CD14-positive monocyte (primary cell): ENCODE results near the gene RAC3. TPM values are rescaled to one million over a fixed set of nuclear protein-coding genes. Genes with fewer than 3 reads are reported as not detected.

Experiments
- DNase-seq, 3 donors: peaks; one replicate each; pipeline ENCODE4 v3.0.0-alpha.2; 2011 to 2022
- H2AFZ ChIP-seq: 2 replicates; pipeline ENCODE4 v1.6.0; 2012; ENCODE audit warnings: mild to moderate bottlenecking, low read depth, low read length, inconsistent platforms; ENCODE audit not compliant: insufficient read depth, poor library complexity, severe bottlenecking
- H3K27ac ChIP-seq, 2 donors: 1 replicate in 1 of 2; 2 replicates in 1 of 2; pipeline ENCODE4 v1.5.1; 2012 to 2013; ENCODE audit warnings: low read length in 2 of 2, control low read depth in 1 of 2, inconsistent platforms in 1 of 2, low read depth in 1 of 2, mild to moderate bottlenecking in 1 of 2
- H3K27me3 ChIP-seq, 2 donors: one replicate each; pipeline versions ENCODE4 v1.6.0 to v1.6.1; 2011 to 2013; ENCODE audit warnings: low read length in 2 of 2; ENCODE audit not compliant: control insufficient read depth in 2 of 2, insufficient read depth in 2 of 2
- H3K36me3 ChIP-seq, 2 donors: replicated peaks in 1 of 2; 1 replicate in 1 of 2; 2 replicates in 1 of 2; pipeline versions ENCODE4 v1.5.1 to v1.6.1; 2012 to 2013; ENCODE audit warnings: low read length in 2 of 2, control low read depth in 1 of 2, inconsistent platforms in 1 of 2, mild to moderate bottlenecking in 1 of 2; ENCODE audit not compliant: insufficient read depth in 2 of 2, control insufficient read depth in 1 of 2
- H3K4me1 ChIP-seq, 2 donors: 1 replicate in 1 of 2; 2 replicates in 1 of 2; pipeline versions ENCODE4 v1.5.1 to v1.6.1; 2012 to 2013; ENCODE audit warnings: low read length in 2 of 2, control low read depth in 1 of 2, inconsistent platforms in 1 of 2, mild to moderate bottlenecking in 1 of 2, moderate library complexity in 1 of 2; ENCODE audit not compliant: insufficient read depth in 2 of 2, control insufficient read depth in 1 of 2
- H3K4me2 ChIP-seq: replicated peaks from 2 replicates; pipeline ENCODE3; 2012; ENCODE audit warnings: low read length, moderate library complexity, mild to moderate bottlenecking; ENCODE audit not compliant: poor library complexity, severe bottlenecking; ENCODE audit errors: extremely low read depth
- H3K4me3 ChIP-seq, 3 experiments: fragments of 200-600 bp in 1 of 3; sonication (generic) in 1 of 3; replicated peaks in 1 of 3; 1 replicate in 2 of 3; 2 replicates in 1 of 3; pipeline ENCODE4 v1.5.1; 2011 to 2013; ENCODE audit warnings: low read length in 3 of 3, mild to moderate bottlenecking in 3 of 3, control low read depth in 2 of 3, low read depth in 2 of 3, inconsistent platforms in 1 of 3, moderate library complexity in 1 of 3
- H3K79me2 ChIP-seq: 2 replicates; pipeline ENCODE4 v1.6.0; 2012; ENCODE audit warnings: mild to moderate bottlenecking, control low read depth, inconsistent platforms, low read length, moderate library complexity; ENCODE audit not compliant: insufficient read depth
- H3K9ac ChIP-seq: 2 replicates; pipeline ENCODE4 v1.6.0; 2017; ENCODE audit warnings: low read length, mild to moderate bottlenecking; ENCODE audit not compliant: insufficient read depth, poor library complexity, severe bottlenecking
- H3K9me3 ChIP-seq, 2 donors: replicated peaks in 1 of 2; 1 replicate in 1 of 2; 2 replicates in 1 of 2; pipeline versions ENCODE4 v1.5.1 to v1.6.1; 2012 to 2013; ENCODE audit warnings: low read length in 2 of 2, control low read depth in 1 of 2; ENCODE audit not compliant: control insufficient read depth in 1 of 2, insufficient read depth in 1 of 2
- H4K20me1 ChIP-seq: 2 replicates; pipeline ENCODE4 v1.6.0; 2012; ENCODE audit warnings: mild to moderate bottlenecking, low read length, control low read depth, moderate library complexity; ENCODE audit not compliant: insufficient read depth
- H3K27ac Mint-ChIP-seq, 7 donors: one replicate each; pipeline ENCODE4 v1.8.0; 2020; ENCODE audit warnings: mild to moderate bottlenecking in 7 of 7, mixed read lengths in 7 of 7, moderate library complexity in 6 of 7, inconsistent platforms in 2 of 7
- H3K27me3 Mint-ChIP-seq, 3 donors: one replicate each; pipeline ENCODE4 v1.8.0; 2021 to 2022; ENCODE audit warnings: low read depth in 3 of 3, mild to moderate bottlenecking in 3 of 3, mixed read lengths in 3 of 3, moderate library complexity in 3 of 3, inconsistent platforms in 1 of 3
- H3K36me3 Mint-ChIP-seq, 2 donors: one replicate each; pipeline ENCODE4 v1.8.0; 2020; ENCODE audit warnings: mixed read lengths in 2 of 2, inconsistent platforms in 1 of 2, mild to moderate bottlenecking in 1 of 2
- H3K4me1 Mint-ChIP-seq: one replicate; pipeline ENCODE4 v1.8.0; 2020; ENCODE audit warnings: mild to moderate bottlenecking, mixed read lengths
- H3K4me3 Mint-ChIP-seq, 2 donors: one replicate each; pipeline ENCODE4 v1.8.0; 2020; ENCODE audit warnings: mild to moderate bottlenecking in 2 of 2, mixed read lengths in 2 of 2, moderate library complexity in 1 of 2
- H3K9me3 Mint-ChIP-seq, 7 donors: one replicate each; pipeline ENCODE4 v1.8.0; 2020 to 2022; ENCODE audit warnings: mixed read lengths in 7 of 7, mild to moderate bottlenecking in 6 of 7, moderate library complexity in 6 of 7, inconsistent platforms in 2 of 7
- WGBS: methylation state at CpG from one replicate; pipeline ENCODE4 v1.1.5; 2013; ENCODE audit warnings: missing lambda C conversion rate; ENCODE audit not compliant: insufficient coverage; 5-methylcytosine and 5-hydroxymethylcytosine counted together
- intact Hi-C, 2 donors: fragments of 100-400 bp; cut with micrococcal nuclease; formaldehyde crosslinking; loops; one replicate each; pipeline versions ENCODE4 v1.15.0 to v1.15.1; 2023
- polyA plus RNA-seq, 3 donors: library from polyadenylated mRNA; depleted of rRNA in 1 of 3; unstranded in 2 of 3; stranded (reverse) in 1 of 3; fragments of 300-500 nt in 2 of 3; fragments of >200 nt in 1 of 3; fragmentation: Illumina TruSeq in 2 of 3; gene quantifications; 1 replicate in 2 of 3; 2 replicates in 1 of 3; pipeline ENCODE4 v1.2.3, GENCODE V29; 2012 to 2021
- TF ChIP-seq, protein P1 (sequence below): fragments of 200-600 bp; IDR thresholded peaks from one replicate; pipeline ENCODE4 v1.8.0; 2022; ENCODE audit warnings: antibody characterized with exemption, mild to moderate bottlenecking

The RAC3 gene
- polyA plus RNA-seq, 3 donors, result 1.8 TPM; not detected in 2

DNA sequence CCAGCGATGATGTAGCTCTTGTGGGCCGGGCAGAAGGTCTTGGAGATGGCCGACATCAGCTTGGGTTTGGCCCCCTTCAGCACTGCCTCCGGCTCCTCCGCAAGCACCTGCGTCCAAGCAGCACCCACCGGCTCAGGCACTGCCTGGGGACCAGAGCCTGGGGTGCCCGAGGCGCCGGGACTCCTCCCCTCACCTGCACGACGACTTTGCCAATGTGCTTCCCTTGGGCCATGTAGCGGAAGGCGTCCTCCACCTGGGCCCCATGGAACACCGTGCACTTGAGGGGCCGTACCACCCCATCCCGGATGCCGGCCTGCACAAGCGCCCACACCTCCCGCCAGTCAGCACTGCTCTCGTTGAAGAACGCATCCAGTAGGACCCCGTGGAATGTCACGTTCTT lies 51.5 kb downstream of the RAC3 start:
- H3K4me2 ChIP-seq, result no peak overlapping the region
- WGBS, result 97% methylated on average over 23 of the region's 24 CpGs
- H3K4me3 ChIP-seq, result no peak overlapping the region
- peaks cover 71 to 84% of the 10 kb centered on the region in 2 donors for H3K36me3 ChIP-seq
- no peak overlapping the region for H2AFZ ChIP-seq
- H3K79me2 ChIP-seq, result no peaks in the 10 kb centered on the region
- H3K27ac Mint-ChIP-seq, result peak overlapping the region in 1 of 7 donors; percentile 33
- peaks cover 0 to 3% (median 0%) of the 10 kb centered on the region in 3 donors for H3K27me3 Mint-ChIP-seq
- peaks cover 0 to 1% (median 0%) of the 10 kb centered on the region in 7 donors for H3K9me3 Mint-ChIP-seq
- no peak overlapping the region for H3K27ac ChIP-seq
- no peaks in the 10 kb centered on the region for H3K4me1 Mint-ChIP-seq
- no peak for DNase-seq
- H3K27me3 ChIP-seq, result no peaks in the 10 kb centered on the region
- TF ChIP-seq, protein P1, sequence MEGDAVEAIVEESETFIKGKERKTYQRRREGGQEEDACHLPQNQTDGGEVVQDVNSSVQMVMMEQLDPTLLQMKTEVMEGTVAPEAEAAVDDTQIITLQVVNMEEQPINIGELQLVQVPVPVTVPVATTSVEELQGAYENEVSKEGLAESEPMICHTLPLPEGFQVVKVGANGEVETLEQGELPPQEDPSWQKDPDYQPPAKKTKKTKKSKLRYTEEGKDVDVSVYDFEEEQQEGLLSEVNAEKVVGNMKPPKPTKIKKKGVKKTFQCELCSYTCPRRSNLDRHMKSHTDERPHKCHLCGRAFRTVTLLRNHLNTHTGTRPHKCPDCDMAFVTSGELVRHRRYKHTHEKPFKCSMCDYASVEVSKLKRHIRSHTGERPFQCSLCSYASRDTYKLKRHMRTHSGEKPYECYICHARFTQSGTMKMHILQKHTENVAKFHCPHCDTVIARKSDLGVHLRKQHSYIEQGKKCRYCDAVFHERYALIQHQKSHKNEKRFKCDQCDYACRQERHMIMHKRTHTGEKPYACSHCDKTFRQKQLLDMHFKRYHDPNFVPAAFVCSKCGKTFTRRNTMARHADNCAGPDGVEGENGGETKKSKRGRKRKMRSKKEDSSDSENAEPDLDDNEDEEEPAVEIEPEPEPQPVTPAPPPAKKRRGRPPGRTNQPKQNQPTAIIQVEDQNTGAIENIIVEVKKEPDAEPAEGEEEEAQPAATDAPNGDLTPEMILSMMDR, result no peak
- H3K36me3 Mint-ChIP-seq, result peaks cover 39 to 84% of the 10 kb centered on the region in 2 donors
- H3K9me3 ChIP-seq, result no peaks in the 10 kb centered on the region
- no peak overlapping the region for H3K9ac ChIP-seq
- intact Hi-C loops, result no loop called here
- no peak overlapping the region for H3K4me3 Mint-ChIP-seq
- H4K20me1 ChIP-seq, result no peaks in the 10 kb centered on the region
- no peaks in the 10 kb centered on the region for H3K4me1 ChIP-seq

Other genes starting within 250 kb of the RAC3 start
- not detected for gene GCGR, start 227.5 kb upstream of the RAC3 start, polyA plus RNA-seq
- gene MCRIP1, start 198.4 kb upstream of the RAC3 start, polyA plus RNA-seq, result 10 to 100 TPM; 48.4 to 63.0 (median 48.5) TPM
- 1 to 10 TPM in 1 of 3 donors, under 1 TPM in 2; 0.22 to 1.5 (median 0.33) TPM for gene PPP1R27, start 196.6 kb upstream of the RAC3 start, polyA plus RNA-seq
- gene P4HB, start 171.1 kb upstream of the RAC3 start, polyA plus RNA-seq, result 100 to 1,000 TPM; 108 to 297 (median 291) TPM
- gene ARHGDIA, start 160.3 kb upstream of the RAC3 start, polyA plus RNA-seq, result 100 to 1,000 TPM in 1 of 3 donors, 10 to 100 TPM in 2; 86.3 to 477 (median 97.2) TPM
- 10 to 100 TPM; 20.2 to 98.1 (median 57.3) TPM for gene ALYREF, start 140.1 kb upstream of the RAC3 start, polyA plus RNA-seq
- gene ANAPC11, start 140.0 kb upstream of the RAC3 start, polyA plus RNA-seq, result 100 to 1,000 TPM; 184 to 512 (median 397) TPM
- gene NPB, start 129.4 kb upstream of the RAC3 start, polyA plus RNA-seq, result under 1 TPM in 2 of 3 donors, not detected in 1; 0.08 to 0.16 TPM
- gene PCYT2, start 120.3 kb upstream of the RAC3 start, polyA plus RNA-seq, result 10 to 100 TPM; 10.7 to 14.5 (median 11.0) TPM
- gene SIRT7, start 113.5 kb upstream of the RAC3 start, polyA plus RNA-seq, result 10 to 100 TPM; 22.5 to 73.5 (median 23.7) TPM
- gene MAFG, start 103.9 kb upstream of the RAC3 start, polyA plus RNA-seq, result 10 to 100 TPM in 1 of 3 donors, 1 to 10 TPM in 2; 7.4 to 66.0 (median 7.6) TPM
- under 1 TPM in 1 of 3 donors, not detected in 2; 0.07 TPM for gene PYCR1, start 94.4 kb upstream of the RAC3 start, polyA plus RNA-seq
- gene MYADML2, start 84.4 kb upstream of the RAC3 start, polyA plus RNA-seq, result not detected
- gene NOTUM, start 70.5 kb upstream of the RAC3 start, polyA plus RNA-seq, result not detected
- gene ASPSCR1, start 54.0 kb upstream of the RAC3 start, polyA plus RNA-seq, result 10 to 100 TPM; 25.5 to 31.9 (median 25.6) TPM
- gene CENPX, start 8.8 kb upstream of the RAC3 start, polyA plus RNA-seq, result 10 to 100 TPM; 47.7 to 57.0 (median 55.9) TPM
- 10 to 100 TPM in 1 of 3 donors, 1 to 10 TPM in 2; 2.6 to 12.2 (median 3.4) TPM for gene LRRC45, start 8.4 kb upstream of the RAC3 start, polyA plus RNA-seq
- gene DCXR, start 6.0 kb downstream of the RAC3 start, polyA plus RNA-seq, result 10 to 100 TPM; 88.8 to 93.1 (median 90.3) TPM
- gene RFNG, start 20.1 kb downstream of the RAC3 start, polyA plus RNA-seq, result 10 to 100 TPM in 1 of 3 donors, 1 to 10 TPM in 2; 1.5 to 32.4 (median 4.1) TPM
- 100 to 1,000 TPM; 101 to 130 (median 110) TPM for gene GPS1, start 20.2 kb downstream of the RAC3 start, polyA plus RNA-seq
- gene DUS1L, start 34.1 kb downstream of the RAC3 start, polyA plus RNA-seq, result 100 to 1,000 TPM in 1 of 3 donors, 10 to 100 TPM in 2; 23.9 to 175 (median 47.6) TPM
- 1 to 10 TPM in 1 of 3 donors, under 1 TPM in 2; 0.08 to 8.4 (median 0.13) TPM for gene FASN, start 66.6 kb downstream of the RAC3 start, polyA plus RNA-seq
- 10 to 100 TPM; 17.1 to 43.8 (median 20.1) TPM for gene CCDC57, start 181.2 kb downstream of the RAC3 start, polyA plus RNA-seq
- gene SLC16A3, start 197.4 kb downstream of the RAC3 start, polyA plus RNA-seq, result 100 to 1,000 TPM in 1 of 3 donors, 10 to 100 TPM in 2; 26.3 to 103 (median 35.3) TPM
- gene CSNK1D, start 242.0 kb downstream of the RAC3 start, polyA plus RNA-seq, result 100 to 1,000 TPM in 1 of 3 donors, 10 to 100 TPM in 2; 47.0 to 299 (median 60.9) TPM